ENCODE measurements around the gene SMIM24.
"Not testable (repeated sequence)": the region's sequence is repeated elsewhere in the genome, so short reads cannot be mapped to it uniquely, and the experiment has no call there.

SMIM24 gene

DNA sequence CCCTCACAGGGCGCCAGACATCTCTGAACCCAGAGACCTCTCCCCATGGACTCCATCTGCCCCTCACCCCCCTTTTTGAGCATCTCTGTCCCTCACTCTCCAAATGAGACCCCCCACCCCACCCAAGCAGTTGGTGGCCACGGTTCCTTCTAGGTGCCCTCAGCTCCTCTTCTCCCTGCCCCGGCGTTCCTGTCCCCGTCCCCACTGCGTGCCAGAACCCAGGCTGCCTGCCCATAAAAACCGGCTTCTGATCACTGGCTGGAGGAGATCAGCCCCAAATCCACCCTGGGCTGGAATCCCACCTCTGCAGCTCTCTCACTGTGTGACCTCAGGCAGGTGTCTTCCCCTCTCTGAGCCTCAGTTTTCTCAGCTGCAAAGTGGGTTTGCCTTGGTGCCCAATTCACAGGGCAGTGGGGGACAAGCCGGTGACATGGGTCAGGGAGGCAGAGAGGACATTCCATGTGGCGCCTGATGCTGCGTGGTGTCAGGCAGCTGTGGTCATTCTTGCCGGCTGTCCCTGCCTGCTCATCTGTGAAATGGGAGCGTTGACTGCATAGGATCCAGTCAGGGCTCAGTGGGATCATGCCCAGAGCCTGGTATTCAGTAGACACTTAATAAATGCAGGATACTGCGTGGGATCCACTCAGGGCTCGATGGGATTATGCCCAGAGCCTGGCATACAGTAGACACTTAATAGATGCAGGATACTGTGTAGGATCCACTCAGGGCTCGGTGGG is 25.5 kb downstream of the SMIM24 start:
- DNase-seq (ENCODE audit: low spot score) = no peak
- Mint-ChIP-seq H3K9me3 (no peaks in the 10 kb centered on the region), H3K4me1 (ENCODE audit: low read depth) (no peaks in the 10 kb centered on the region), H3K27me3 (ENCODE audit: low read depth) (no peaks in the 10 kb centered on the region), H3K36me3 (ENCODE audit: low read depth) (no peaks in the 10 kb centered on the region), H3K4me3 (no peak overlapping the region), H3K27ac (no peak overlapping the region)

DNA sequence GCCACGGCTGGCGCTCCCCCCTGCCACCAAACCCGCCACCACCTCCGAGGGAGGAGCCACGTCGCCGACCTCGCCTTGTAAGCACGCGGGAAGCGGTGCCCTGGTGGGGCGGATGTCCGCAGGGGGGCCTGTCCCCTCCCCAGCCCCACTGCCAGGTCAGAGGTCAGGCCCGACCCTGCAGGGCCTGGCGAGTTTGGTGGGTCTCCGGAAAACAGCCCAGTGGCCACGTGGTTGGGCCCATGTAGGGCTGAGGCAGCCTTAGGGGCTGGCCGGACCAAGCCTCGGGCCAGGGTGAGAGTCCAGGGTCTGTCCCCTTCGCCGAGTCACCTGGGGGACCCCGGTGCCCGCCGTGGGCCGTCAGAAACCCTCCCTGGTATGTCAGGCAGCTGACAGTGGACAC is 26.5 kb downstream of the SMIM24 start:
- Mint-ChIP-seq H3K4me3 (no peak overlapping the region), H3K27ac (no peak overlapping the region), H3K9me3 (no peaks in the 10 kb centered on the region), H3K4me1 (ENCODE audit: low read depth) (no peaks in the 10 kb centered on the region), H3K27me3 (ENCODE audit: low read depth) (no peaks in the 10 kb centered on the region), H3K36me3 (ENCODE audit: low read depth) (no peaks in the 10 kb centered on the region)
- DNase-seq (ENCODE audit: low spot score) = no peak

- not testable (repeated sequence) for H3K9me3 Mint-ChIP-seq; DNase-seq (ENCODE audit: low spot score); H3K27me3 Mint-ChIP-seq (ENCODE audit: low read depth); H3K27ac Mint-ChIP-seq; H3K4me3 Mint-ChIP-seq; H3K4me1 Mint-ChIP-seq (ENCODE audit: low read depth); H3K36me3 Mint-ChIP-seq (ENCODE audit: low read depth)
Measured at GRCh38 chr19:3452942-3453214, 27.4 kb downstream of the SMIM24 start.

DNA sequence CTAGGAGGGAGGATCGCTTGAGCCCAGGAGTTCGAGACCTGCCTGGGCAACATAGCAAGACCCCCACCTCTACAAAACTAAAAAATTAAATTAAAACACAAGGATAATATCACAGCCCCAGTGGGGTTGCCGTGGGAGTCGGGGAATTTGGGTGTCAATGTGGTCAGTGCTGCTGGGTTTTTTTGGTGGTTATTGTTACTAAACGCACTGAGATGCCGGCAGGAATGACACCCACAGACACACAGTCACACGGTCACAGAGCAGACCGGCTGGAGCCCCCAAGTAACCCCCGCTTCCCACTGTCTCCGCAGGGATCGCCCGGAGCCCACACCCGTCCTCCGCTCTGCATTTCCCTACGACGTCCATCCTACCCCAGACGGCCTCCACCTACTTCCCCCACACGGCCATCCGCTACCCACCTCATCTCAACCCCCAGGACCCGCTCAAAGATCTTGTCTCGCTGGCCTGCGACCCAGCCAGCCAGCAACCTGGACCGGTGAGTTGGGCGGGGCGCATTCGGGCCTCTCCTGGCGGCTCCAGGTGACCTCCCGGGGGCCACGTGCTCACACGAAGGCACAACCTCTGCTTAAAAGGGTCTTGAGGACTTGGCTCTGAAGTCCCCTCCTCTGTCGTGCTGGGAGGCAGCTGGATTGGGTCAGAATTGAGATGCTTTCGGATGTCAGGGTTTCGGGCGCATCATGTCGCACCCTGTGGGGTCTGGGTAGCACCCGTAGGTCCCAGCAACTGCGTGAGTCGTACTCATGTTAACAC is 28.0 kb downstream of the SMIM24 start:
- DNase-seq (ENCODE audit: low spot score) = no peak
- Mint-ChIP-seq H3K4me3 (no peak overlapping the region), H3K27me3 (ENCODE audit: low read depth) (no peaks in the 10 kb centered on the region), H3K4me1 (ENCODE audit: low read depth) (no peaks in the 10 kb centered on the region), H3K36me3 (ENCODE audit: low read depth) (no peaks in the 10 kb centered on the region), H3K9me3 (no peaks in the 10 kb centered on the region), H3K27ac (no peak overlapping the region)

- H3K36me3 Mint-ChIP-seq (ENCODE audit: low read depth) = no peaks in the 10 kb centered on the region
- H3K4me3 Mint-ChIP-seq = no peak overlapping the region
- no peak for DNase-seq (ENCODE audit: low spot score)
Measured at GRCh38 chr19:3451451-3451866, 28.9 kb downstream of the SMIM24 start.

GRCh38 chr19:3450796-3451411 is 29.4 kb downstream of the SMIM24 start:
- no peak for DNase-seq (ENCODE audit: low spot score)
- Mint-ChIP-seq H3K9me3 (no peaks in the 10 kb centered on the region), H3K27ac (no peak overlapping the region), H3K27me3 (ENCODE audit: low read depth) (no peaks in the 10 kb centered on the region), H3K4me3 (no peak overlapping the region), H3K4me1 (ENCODE audit: low read depth) (no peaks in the 10 kb centered on the region), H3K36me3 (ENCODE audit: low read depth) (no peaks in the 10 kb centered on the region)

More at GRCh38 chr19:3451451-3451866, 28.9 kb downstream of the SMIM24 start:
- H3K9me3 Mint-ChIP-seq = no peaks in the 10 kb centered on the region
- no peaks in the 10 kb centered on the region for H3K4me1 Mint-ChIP-seq (ENCODE audit: low read depth)
- no peaks in the 10 kb centered on the region for H3K27me3 Mint-ChIP-seq (ENCODE audit: low read depth)
- H3K27ac Mint-ChIP-seq = no peak overlapping the region

DNA sequence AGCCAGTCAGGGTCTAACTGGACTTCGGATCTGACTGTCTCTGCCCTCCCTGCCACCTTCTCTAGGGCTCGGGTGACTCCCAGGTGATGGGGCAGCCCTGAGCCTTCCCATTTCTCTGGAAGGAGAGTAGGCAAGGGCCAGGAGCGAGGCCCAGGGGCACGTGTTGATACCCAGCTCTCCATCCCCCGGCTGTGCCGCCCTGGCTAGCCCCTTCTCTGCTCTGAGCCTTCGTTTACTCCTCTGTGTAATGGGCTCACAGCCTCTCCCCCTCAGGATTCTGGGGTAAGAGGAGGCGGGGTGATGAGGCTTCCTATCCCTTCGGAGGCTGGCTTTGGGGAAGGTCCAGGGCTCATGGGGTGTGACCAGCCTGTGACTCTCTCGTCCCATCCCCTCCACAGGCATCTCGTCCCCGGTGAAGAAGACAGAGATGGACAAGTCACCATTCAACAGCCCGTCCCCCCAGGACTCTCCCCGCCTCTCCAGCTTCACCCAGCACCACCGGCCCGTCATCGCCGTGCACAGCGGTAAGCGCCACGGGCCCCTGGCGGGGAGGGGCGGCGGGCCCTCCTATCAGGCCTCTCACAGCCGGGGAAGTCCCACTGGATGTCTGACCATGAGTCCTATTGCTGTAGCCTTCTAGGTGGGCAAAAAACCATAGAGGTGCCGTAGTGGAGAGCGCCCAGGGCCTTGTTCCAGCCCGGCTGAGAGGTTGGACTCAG is 31.6 kb downstream of the SMIM24 start:
- Mint-ChIP-seq H3K9me3 (no peaks in the 10 kb centered on the region), H3K36me3 (ENCODE audit: low read depth) (no peaks in the 10 kb centered on the region), H3K27me3 (ENCODE audit: low read depth) (no peaks in the 10 kb centered on the region), H3K27ac (no peak overlapping the region), H3K4me3 (no peak overlapping the region), H3K4me1 (ENCODE audit: low read depth) (no peaks in the 10 kb centered on the region)
- no peak for DNase-seq (ENCODE audit: low spot score)

GRCh38 chr19:3446657-3447056 is 33.7 kb downstream of the SMIM24 start:
- not testable (repeated sequence) for H3K4me1 Mint-ChIP-seq (ENCODE audit: low read depth); H3K9me3 Mint-ChIP-seq; H3K4me3 Mint-ChIP-seq; DNase-seq (ENCODE audit: low spot score); H3K27ac Mint-ChIP-seq; H3K27me3 Mint-ChIP-seq (ENCODE audit: low read depth); H3K36me3 Mint-ChIP-seq (ENCODE audit: low read depth)

GRCh38 chr19:3444695-3445234 is 35.6 kb downstream of the SMIM24 start:
- no peaks in the 10 kb centered on the region for H3K27me3 Mint-ChIP-seq (ENCODE audit: low read depth)
- H3K4me1 Mint-ChIP-seq (ENCODE audit: low read depth) = peaks cover 3% of the 10 kb centered on the region
- no peak overlapping the region for H3K27ac Mint-ChIP-seq
- DNase-seq (ENCODE audit: low spot score) = no peak
- H3K4me3 Mint-ChIP-seq = no peak overlapping the region
- H3K36me3 Mint-ChIP-seq (ENCODE audit: low read depth) = no peaks in the 10 kb centered on the region
- no peaks in the 10 kb centered on the region for H3K9me3 Mint-ChIP-seq

DNA sequence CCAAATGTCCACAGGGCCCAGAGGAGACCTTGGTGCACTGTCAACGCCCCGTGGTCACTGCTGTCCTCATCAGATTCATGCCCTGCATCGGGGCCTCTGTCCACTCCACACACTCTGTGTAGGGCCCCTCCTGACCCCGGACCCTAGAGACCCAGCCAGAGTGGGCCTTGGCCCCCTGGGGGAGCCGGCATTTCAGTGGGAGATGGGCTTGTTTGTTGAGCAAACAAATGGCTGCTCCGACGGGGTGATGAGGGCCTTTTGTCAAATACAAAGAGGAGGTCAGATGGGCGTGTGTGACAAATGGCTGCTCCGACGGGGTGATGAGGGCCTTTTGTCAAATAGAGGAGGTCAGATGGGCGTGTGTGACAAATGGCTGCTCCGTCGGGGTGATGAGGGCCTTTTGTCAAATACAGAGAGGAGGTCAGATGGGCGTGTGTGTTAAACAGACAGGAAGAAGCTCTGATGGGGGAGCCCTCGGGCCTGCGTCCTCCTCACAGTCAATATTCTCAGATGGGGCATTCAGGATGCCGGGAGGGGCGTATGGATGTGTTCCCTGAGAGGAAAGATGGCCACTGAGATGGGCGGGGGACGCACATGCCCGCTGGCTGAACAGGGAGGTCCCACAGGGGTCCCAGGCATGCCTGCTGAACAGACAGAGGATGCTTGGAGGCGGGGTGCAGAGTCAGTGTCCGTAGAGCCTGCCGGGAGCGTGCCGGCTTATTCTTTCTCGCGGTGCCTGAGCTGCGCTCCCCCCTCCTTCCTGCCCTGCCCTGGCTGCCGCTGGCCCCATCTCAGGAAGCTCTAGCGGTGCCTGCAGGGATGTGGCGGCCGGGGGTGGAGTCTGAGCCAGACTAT is 36.3 kb downstream of the SMIM24 start:
- Mint-ChIP-seq H3K36me3 (ENCODE audit: low read depth) (no peaks in the 10 kb centered on the region), H3K4me3 (no peak overlapping the region), H3K27me3 (ENCODE audit: low read depth) (no peaks in the 10 kb centered on the region), H3K4me1 (ENCODE audit: low read depth) (peaks cover 3% of the 10 kb centered on the region), H3K9me3 (no peaks in the 10 kb centered on the region), H3K27ac (no peak overlapping the region)
- no peak for DNase-seq (ENCODE audit: low spot score)

DNA sequence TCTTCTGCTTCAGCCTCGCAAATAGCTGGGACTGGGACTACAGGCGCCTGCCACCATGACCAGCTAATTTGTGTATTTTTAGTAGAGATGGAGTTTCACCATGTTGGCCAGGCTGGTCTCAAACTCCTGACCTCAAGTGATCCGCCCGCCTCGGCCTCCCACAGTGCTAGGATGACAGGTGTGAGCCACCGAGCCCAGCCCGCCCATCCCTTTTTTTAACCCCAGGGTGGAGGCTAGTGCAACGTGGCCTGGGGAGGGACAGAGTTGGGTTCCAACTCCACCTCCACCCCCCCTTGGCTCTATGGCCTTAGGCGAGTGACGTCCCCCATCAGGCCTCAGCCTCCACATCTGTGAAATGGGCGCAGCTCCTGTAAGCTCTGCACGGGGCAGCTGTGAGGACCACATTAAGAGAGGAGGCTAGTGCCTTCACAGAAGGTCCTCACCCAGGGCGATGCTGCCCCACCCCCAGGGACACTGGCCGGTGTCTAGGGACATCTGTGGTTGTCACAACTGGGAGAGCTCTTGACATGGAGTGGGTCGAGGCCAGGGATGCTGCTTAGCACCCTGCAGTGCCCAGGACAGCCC is 37.7 kb downstream of the SMIM24 start:
- no peak overlapping the region for H3K27ac Mint-ChIP-seq
- no peak for DNase-seq (ENCODE audit: low spot score)
- no peaks in the 10 kb centered on the region for H3K36me3 Mint-ChIP-seq (ENCODE audit: low read depth)
- peaks cover 3% of the 10 kb centered on the region for H3K4me1 Mint-ChIP-seq (ENCODE audit: low read depth)
- no peak overlapping the region for H3K4me3 Mint-ChIP-seq
- H3K9me3 Mint-ChIP-seq = no peaks in the 10 kb centered on the region
- H3K27me3 Mint-ChIP-seq (ENCODE audit: low read depth) = no peaks in the 10 kb centered on the region

- no peak overlapping the region for H3K4me3 Mint-ChIP-seq
Measured at GRCh38 chr19:3441986-3442329, 38.4 kb downstream of the SMIM24 start.

More at GRCh38 chr19:3441986-3442329, 38.4 kb downstream of the SMIM24 start:
- Mint-ChIP-seq H3K27ac (no peak overlapping the region), H3K27me3 (ENCODE audit: low read depth) (no peaks in the 10 kb centered on the region), H3K9me3 (no peaks in the 10 kb centered on the region), H3K4me1 (ENCODE audit: low read depth) (peaks cover 3% of the 10 kb centered on the region), H3K36me3 (ENCODE audit: low read depth) (no peaks in the 10 kb centered on the region)
- DNase-seq (ENCODE audit: low spot score) = no peak
